Esophagus squamous epithelium (tissue), 4 donors: ENCODE results near the gene TCF19.

ENCODE experiments used
- POLR2A ChIP-seq, 4 donors: fragments of 450-650 bp; IDR thresholded peaks; one replicate each; pipeline ENCODE4 v1.6.1; 2017; ENCODE audit warnings: antibody characterized with exemption in 4 of 4, mild to moderate bottlenecking in 4 of 4, moderate library complexity in 3 of 4
- TF ChIP-seq, protein P1 (sequence below), 6 experiments: fragments of 450-650 bp in 4 of 6; fragments of 200-600 bp in 2 of 6; sonication (generic) in 2 of 6; IDR thresholded peaks; one replicate each; pipeline ENCODE4 v1.5.1; 2016 to 2019; ENCODE audit warnings: antibody characterized with exemption in 6 of 6, mild to moderate bottlenecking in 4 of 6, moderate library complexity in 4 of 6

DNA sequence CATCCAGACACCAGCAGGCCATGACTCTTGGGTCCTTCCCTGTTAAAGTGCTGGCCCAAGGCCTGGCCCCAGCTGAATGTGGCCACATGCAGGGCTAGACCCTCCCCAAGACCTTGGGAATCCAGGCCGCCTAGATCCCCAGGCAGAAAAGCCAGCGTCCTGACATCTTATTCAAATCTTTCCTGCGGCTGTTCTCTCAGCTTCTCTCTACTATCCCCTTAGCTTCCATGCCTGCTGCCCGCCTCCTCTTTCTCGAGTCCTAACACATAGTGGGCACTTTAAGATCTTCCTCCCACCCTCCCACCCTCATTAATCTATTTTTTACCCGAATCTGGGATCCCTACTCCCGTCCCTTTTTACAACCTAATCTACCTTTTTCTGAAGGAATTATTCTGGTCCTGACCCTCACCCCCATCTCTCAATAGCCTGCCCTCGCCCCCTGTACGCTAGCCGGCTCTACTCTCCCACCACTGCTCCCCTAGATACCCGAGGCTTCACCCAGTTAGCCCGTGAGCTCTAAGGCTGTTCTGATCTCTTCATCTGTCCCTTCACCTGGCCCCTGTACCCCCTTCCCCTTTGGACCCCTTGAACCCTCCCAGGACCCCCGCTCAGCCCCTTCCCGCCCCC lies 763 bp upstream of the TCF19 start, which contains the start of gene CCHCR1:
- TF ChIP-seq, protein P1, sequence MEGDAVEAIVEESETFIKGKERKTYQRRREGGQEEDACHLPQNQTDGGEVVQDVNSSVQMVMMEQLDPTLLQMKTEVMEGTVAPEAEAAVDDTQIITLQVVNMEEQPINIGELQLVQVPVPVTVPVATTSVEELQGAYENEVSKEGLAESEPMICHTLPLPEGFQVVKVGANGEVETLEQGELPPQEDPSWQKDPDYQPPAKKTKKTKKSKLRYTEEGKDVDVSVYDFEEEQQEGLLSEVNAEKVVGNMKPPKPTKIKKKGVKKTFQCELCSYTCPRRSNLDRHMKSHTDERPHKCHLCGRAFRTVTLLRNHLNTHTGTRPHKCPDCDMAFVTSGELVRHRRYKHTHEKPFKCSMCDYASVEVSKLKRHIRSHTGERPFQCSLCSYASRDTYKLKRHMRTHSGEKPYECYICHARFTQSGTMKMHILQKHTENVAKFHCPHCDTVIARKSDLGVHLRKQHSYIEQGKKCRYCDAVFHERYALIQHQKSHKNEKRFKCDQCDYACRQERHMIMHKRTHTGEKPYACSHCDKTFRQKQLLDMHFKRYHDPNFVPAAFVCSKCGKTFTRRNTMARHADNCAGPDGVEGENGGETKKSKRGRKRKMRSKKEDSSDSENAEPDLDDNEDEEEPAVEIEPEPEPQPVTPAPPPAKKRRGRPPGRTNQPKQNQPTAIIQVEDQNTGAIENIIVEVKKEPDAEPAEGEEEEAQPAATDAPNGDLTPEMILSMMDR (IDR thresholded peaks at IDR 0.05), result no peak
- TF ChIP-seq POLR2A (IDR thresholded peaks at IDR 0.05), result no peak
